NT2/D1 (cell line): ENCODE results near the gene DIAPH3.

Source experiments
- SUZ12 ChIP-seq: IDR thresholded peaks from 2 replicates; pipeline ENCODE4 v1.6.1; 2011; ENCODE audit not compliant: insufficient read length, insufficient read depth; ENCODE audit errors: extremely low read depth
- ZNF274 ChIP-seq: IDR thresholded peaks from 2 replicates; pipeline ENCODE4 v1.6.1; 2011; ENCODE audit warnings: mild to moderate bottlenecking, low read depth, low read length

- TF ChIP-seq SUZ12 (no peak), ZNF274 (no peak)
Observed at GRCh38 chr13:59823486-59823885, 340.2 kb downstream of the DIAPH3 start.
